Activated CD8-positive, alpha-beta memory T cell treated with anti-CD3 and anti-CD28 coated beads, Interleukin-2, amount 50 U/mL, for 1 hour (primary cell): ENCODE results near the gene ELP1.
"Not testable (repeated sequence)": the region's sequence is repeated elsewhere in the genome, so short reads cannot be mapped to it uniquely, and the experiment has no call there.

Experiments used
- DNase-seq: peaks from one replicate; pipeline ENCODE4 v3.0.0-alpha.2; 2020; ENCODE audit errors: extremely low read depth

Gene ELP1

DNA sequence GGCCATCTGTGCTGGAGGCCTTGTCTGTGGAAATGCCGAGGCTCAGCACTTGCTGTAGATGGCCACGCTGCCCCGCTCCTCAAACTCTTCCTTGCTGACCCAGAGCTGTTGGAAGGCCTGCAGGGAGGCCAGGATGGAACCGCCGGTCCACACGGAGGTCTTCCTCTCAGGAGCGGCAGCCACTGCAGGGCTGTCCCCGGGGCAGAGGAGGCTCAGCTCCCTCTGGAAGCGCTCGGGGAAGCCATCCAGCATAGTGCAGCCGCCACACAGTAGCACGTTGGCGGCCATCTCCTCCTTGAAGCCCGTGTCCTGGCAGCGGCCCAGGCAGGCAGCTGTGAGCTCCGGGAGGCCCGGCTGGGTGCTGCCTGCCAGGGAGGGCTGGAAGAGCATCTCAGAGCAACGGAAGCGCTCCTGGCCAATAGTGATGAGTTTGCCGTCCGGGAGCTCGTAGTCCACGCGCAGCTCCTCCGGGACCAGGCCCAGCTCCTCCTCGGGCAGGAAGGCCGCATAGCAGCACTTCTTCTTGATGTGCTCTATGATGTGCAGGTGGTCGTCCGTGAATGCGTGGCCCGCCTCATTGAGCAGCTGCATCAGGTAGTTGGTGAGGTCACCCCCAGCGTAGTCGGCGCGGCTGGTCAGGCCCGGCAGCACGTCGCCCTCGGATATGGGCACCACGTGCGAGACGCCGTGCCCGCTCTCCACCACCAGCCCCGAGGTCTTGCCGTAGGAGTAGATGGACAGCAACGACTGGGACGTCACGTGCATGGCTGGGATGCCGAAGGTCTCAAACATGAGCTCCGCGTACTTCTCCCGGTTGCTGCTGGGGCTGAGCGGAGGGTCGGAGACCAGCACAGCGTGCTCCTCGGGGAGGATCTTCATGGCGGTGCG lies 79.0 kb downstream of the ELP1 start:
- no peak for DNase-seq

DNA sequence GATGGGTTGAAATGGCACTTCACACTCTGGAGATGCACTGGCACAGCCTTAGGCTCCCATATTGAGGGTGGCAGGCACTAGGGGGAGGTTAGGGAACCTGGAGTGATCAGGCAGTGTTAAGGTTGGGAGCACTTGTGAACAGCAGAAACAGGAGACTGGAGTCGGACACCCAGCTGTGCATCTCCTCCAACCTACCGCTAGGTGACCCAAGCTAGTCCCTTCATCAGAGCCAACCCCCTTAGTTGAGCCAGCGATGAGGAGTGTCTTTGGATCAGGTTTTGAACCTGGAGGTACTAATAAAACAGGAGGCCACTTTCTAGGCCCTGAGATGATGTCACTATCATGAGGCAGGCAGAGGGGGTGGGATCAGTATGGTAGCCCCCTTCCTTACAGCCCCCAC lies 79.8 kb downstream of the ELP1 start:
- no peak for DNase-seq

DNA sequence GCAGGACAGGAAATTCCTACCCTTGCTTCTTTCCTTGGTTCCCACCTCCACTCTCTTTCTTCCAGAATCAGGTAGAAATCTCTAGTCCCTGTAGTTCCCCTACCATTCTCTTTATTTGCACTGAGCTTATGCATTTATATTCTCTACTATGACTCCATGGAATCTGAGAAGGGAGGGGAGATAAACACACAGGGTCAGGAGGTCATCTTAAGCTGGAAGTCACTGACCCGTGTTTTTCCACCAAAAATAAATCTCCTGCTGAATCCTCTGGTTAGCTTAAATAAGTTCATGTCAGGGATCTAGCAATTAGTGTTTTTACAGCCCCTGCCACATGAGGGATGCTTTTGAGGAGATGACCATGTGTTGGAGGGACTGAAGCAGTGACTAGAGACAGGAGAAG lies 81.8 kb downstream of the ELP1 start:
- no peak for DNase-seq

DNA sequence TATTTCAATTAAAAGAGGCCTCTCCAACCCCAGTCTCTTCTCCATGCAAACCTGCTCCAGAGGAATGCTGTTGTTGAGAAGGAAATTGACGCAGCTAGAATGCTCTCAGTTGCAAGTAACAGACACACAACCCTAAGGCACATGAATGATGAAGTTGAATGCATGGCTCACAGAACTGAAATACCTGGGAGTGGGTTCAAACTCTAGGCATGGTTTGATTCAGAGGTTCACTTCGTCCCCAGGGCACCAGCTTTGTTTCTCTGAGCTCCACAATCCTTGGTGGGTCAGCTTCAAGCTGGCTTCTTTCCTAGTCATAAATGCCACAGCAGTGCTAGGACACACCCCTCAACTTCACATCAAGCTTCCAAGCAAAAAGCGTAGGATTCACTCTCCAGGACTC lies 82.8 kb downstream of the ELP1 start:
- DNase-seq: no peak

DNA sequence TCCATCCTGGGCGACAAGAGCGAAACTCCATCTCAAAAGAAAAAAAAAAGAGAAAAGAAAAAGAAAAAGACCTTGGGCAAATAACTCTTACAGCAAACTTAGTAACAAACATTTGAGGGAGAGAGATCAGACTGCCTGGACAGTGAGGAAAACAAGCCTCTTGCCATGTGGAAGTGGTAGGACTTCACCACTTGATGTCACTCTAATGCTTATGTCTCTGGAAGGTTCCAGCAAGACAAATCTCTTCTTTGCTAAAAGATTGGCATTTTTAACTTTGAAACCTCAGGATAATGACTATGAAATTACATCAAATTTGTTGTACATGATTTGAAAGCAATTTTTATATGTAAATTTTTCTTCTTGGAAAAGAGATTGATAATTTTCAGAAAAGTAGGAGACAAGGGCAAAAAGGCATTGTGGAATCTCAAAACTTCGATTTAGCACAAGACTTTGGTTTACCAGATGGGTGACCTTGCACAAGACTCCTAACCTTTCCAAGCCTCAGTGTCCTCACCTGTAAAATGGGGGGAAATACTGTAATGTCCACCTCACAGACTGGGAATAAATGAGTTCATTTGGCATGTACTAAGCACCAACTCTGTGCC lies 83.5 kb downstream of the ELP1 start:
- no peak for DNase-seq

DNA sequence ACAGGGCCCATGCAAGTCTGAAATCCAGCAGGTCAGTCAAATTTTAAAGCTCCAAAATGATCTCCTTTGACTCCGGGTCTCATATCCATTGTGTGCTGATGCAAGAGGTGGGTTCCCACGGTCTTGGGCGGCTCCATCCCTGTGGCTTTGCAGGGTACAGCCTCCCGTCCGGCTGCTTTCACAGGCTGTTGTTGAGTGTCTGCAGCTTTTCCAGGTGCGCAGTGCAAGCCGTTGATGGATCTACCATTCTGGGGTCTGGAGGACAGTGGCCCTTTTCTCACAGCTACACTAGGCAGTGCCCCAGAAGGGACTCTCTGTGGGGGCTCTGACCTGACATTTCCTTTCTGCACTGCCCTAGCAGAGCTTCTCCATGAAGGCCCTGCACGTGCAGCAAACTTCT lies 85.6 kb downstream of the ELP1 start:
- DNase-seq: not testable (repeated sequence)

DNA sequence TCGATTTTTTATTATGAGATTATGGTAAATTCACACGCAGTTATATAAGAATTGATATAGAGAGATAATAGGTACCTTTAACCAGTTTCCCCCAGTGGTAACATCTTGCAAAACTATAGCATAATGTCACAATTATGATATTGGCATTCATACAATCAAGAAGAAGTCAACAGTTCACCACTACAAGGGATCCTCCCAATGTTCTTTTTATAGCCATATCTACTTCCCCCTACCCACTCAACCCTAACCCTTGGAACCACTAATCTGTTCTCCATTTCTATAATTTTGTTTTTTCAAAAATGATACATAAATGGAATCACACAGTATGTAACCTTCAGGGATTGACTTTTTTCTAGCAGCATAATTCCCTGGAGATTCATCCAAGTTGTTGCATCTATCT lies 88.0 kb downstream of the ELP1 start:
- DNase-seq: no peak

DNA sequence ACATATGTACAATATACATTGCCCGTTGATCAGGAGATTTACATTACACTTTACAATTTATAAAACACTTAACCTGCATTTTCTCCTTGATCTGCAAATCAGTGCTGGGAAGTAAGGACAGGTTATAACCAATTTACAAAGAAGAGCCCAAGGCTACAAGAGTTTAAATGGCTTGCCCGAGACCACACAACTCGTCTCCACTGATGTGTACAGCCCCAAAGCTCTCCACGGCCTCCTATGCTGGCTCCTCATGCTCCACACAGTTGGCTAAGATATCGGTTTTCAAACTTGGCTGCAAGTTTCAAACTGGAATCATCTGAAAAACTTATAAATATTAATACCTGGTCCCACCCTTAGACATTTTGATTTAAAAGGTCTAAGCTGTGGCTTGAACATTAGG lies 88.4 kb downstream of the ELP1 start:
- no peak for DNase-seq

DNA sequence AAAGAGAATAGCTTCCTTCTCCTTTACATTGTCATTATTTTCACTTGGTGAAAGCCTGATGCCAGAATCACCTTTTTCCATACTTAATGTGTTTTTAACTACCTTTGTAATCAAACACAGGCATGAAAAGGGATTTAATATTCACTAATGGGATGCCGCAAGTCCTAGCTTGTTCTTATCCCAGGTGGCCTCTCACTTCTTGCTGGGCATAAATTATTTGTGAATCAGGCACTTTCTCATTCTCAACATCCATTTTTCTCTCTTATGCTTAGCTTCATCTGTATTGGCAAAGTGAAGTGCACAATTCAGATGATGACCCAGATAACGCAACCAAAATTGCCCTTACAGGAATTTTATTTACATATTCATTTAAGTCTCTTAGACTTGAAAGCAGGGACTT lies 89.1 kb downstream of the ELP1 start:
- DNase-seq: no peak

DNA sequence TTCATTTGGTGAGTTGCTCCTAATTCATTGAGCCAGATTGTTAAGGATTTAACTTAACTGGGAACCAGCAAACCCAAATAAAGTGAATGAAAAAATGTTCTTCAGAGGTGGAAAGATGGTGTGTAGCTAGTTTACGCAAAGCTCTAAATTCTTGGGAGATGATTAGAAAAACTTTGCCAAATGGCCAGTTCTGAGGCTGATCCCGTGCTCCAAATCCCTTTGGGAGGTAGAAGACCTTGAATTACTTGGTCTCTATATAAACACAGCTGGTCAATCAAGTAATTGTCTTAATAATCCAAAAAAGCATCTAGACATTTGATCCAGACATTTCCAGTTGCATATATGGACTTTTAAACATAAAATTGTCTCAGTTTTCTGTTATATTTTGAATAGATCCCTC lies 89.5 kb downstream of the ELP1 start:
- no peak for DNase-seq

DNA sequence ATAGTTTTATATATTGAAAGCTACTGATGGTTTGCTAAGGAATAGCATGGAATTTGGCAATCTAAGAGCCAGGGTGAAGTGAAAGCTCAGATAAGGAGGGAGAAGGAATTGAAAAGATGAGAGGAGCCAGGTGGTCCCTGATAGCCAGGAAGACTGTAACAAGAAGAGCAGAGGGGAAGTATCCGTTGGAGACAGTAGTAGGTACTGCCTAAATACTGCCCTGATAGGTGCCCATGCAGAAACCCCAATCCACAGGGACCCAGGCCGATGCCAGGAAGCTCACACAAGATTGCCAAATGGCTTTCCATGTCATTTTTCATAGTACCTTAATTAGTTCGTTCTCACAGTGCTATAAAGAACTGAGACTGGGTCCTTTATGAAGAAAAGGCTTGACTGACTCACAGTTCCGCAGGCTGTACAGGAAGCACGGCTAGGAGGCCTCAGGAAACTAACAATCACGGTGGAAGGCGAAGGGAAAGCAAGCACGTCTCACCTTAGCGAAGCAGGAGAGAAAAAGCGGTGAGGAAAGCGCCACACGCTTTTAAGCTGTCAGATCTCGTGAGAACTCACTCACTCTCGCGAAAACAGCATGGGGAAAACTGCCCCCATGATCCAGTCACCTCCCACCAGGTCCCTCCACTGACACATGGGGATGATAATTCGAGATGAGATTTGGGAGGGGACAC lies 91.2 kb downstream of the ELP1 start:
- DNase-seq: no peak

DNA sequence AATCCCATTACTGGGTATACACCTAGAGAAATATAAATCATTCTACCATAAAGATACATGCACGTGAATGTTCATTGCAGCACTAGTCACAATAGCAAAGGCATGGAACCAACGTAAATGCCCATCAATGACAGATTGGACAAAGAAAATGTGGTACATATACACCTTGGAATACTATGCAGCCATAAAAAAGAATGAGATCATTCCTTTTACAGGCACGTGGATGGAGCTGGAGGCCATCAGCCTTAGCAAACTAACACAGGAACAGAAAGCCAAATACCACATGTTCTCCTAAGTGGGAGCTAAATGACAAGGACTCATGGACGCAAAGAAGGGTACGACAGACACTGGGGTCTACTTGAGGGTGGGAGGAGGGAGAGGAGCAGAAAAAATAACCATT lies 94.4 kb downstream of the ELP1 start:
- not testable (repeated sequence) for DNase-seq

DNA sequence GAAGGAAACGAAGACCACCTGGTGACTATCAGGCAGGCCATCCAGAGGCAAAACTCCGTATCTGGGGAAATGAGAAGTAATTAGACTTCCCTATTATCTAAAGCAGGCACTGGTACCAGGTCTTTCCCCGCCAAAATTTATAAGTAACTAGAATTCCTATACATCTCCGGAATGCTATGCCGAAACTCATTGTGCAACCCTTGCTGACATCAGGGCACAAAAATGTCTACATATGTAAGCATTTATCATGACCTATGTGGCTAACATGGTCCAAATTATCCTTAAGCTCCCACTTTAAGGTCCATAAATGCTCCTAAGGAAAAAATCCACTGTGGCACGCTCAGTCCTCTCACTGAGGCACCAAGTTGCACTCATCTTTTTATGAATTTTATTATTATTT lies 95.9 kb downstream of the ELP1 start:
- no peak for DNase-seq

DNA sequence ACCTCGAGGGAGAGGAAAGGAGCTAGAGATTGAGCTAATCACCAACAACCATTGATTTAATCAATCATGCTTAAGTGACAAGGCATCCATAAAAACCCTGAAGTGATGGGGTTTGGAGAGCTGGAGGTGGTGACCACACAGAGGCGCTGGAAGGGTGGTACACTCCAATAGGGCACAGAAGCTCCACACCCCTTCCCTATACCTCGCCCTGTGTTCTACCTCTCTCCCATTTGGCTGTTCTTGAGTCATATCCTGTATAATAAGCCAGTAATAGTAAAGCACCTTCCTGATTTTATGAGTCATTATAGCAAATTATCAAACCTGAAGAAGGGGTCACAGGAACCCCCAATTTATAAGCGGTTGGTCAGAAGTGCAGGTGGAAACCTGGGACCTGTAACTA lies 96.4 kb downstream of the ELP1 start:
- DNase-seq: no peak

DNA sequence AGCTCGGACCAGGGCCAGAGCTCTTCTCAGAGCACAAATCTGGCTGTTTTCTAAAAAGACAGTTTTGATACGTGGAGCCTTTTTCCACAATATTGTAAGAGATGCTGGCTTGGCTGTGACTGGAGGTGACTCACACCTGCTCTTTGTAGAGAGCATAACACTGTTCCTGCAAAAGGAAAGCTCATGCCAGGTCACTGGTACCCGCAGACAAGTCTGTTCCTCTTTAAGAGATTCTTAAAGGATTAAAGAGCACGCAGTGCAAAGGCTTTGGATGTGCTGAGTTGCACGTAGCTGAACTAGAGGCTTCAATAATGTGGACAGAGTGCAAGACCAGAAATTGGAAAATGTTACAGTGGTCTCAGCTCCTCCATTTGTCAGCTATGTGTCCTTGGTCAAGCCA lies 97.1 kb downstream of the ELP1 start:
- no peak for DNase-seq

DNA sequence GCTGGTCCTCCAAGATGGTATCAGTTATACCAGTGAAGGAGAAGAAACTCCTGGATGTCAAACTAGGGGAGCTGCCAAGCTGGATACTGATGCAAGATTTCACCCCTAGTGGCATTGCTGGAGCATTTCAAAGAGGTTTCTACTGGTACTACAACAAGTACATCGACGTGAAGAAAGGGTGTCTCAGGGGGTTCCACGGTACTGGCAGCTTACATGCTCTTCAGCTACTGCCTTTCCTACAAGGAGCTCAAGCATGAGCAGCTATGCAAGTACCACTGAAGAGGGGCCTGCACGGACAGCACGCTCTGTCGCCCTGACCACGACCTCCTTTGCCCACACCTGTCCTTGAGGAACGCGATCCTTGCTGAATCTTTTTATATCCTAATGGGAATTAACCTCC lies 97.6 kb downstream of the ELP1 start:
- no peak for DNase-seq

DNA sequence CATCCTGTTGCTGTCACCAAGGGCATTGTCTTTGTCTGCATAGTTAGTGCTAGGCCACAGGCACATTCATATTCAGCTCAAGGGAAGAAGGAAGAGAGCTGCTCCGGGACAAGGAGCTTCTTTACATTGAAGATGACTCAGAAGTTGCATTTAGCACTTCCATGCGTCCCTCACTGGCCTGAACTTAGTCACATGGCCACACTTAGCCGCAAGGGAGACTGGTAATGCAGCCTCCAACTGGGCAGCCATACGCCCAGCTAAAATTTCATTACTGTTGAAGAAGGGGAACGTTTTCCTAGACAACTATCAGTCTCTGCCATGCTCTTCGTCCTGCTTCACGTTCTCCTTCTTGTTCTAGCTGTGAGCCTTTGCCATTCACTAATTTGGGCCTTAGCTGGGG lies 98.1 kb downstream of the ELP1 start:
- DNase-seq: no peak

DNA sequence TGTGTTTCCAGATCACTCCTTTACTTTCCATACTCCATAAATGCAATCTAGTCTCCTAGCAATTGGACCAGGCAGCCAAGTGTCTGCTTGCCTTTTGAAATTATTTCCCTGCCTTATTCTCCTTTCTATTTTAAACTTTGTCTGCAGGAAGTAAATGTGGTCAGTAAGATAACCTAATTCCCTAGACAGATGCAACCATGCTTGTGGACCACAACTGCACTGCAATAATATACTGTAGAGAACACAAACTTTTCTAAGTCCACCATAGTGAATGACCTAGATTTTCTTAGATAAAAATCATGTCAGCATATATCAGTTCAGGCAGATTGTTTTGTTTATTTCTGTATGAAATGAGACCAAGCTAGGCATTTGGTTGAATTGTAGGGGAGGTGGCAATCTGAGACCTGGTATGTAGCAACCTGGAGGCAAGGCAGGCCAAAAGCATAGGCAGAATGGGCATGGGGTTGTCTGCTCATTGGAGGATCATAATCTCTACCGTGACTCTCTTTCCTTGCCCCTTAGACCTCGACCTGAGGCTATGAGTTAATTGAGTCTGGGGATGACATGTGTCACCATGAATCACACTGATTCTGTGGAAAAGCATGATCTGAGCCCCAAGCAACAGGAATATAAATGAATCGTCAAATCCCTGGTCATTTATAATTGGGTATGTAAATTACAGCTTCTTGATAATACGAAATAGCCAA lies 98.8 kb downstream of the ELP1 start:
- no peak for DNase-seq

DNA sequence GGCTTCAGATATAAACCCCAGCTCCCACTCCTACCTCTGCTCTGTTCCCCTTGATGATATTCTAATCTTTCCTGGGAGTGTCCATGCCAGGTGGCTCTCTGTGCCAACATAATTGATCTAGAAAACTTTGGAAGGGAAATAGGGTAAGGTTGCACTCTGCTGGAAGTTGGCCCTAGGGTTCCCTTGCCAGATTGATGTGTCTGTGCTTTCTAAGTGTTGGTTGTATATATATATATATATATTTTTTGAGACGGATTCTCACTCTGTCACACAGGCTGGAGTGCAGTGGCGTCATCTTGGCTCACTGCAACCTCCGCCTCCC lies 101.8 kb downstream of the ELP1 start:
- DNase-seq: no peak

DNA sequence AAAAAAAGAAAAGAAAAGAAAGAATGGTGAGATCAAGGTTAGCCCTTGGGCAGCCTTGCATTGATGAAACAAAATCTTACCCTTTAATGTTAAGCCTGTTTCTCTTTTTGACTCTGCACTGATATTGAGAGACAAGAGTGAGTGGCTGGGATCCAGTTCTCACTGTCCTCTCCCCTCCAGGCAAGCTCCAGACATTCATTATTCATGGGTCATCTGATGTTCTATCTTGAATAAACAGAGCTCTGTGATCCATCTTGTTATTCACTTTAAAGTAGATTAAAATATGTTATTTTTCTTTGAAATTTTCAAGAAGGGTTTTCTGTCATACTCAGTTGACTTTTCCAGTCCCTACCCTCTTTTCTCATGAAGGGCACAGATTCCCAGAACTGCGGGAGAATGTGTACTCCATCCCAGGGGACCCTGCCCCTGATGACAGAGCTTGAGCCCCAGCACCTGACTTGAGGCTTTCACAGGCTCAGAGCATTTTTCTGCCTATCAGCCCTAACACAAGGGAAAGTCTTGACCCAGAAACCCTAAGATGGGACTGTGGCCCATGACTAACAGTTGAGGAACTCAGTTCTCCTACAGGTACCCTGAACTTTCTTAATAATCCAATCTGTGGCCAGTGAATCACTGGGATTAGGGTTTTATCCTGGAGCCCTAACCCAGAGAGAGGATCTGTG lies 102.3 kb downstream of the ELP1 start:
- no peak for DNase-seq

DNA sequence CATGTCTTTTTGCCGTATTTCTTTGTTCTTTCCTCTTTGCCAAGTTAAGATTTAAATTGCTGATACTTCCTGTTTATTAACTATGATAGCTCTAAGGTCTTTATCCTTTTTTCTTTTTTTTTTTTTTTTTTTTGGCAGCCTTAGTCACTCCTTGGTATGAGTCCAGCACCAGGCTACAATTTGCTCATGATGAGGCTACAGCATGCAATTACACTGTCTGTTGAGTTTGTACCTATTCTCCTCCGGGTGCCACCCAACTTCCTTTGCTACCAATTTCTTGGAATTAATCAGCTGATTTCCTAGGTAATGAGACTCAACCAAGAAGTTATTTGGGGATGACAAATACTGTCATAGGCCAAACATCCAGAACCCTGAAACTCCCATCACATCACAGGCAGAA lies 103.7 kb downstream of the ELP1 start:
- no peak for DNase-seq

DNA sequence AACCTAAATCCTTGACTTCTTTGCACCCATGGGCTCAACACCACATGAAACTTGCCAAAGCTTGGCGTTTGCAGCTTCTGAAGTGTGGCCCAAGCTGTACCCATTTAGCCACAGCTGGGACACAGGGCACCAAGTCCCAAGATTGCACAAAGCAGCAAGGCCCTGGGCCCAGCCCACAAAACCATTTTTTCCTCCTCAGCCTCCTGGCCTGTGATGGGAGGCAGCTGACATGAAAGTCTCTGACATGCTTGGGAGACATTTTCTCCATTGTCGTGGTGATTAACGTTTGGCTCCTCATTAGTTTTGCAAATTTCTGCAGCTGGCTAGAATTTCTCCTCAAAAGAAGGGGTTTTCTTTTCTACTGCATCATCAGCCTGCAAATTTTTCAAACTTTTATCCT lies 110.1 kb downstream of the ELP1 start:
- DNase-seq: no peak
